HG03442 (cell line): ENCODE results near the gene SLC34A2.
"Not testable (repeated sequence)": the region's sequence is repeated elsewhere in the genome, so short reads cannot be mapped to it uniquely, and the experiment has no call there.

Source experiments
- ATAC-seq: cut with Tn5 transposase; IDR thresholded peaks from one replicate; pipeline ENCODE4 v1.9.1; 2021; ENCODE audit warnings: mild to moderate bottlenecking, moderate library complexity; ENCODE audit not compliant: unreplicated experiment

The SLC34A2 gene

GRCh38 chr4:25654971-25655963 lies at the start of gene SLC34A2:
TSS of gene SLC34A2 (plus strand) at chr4:25655851. CDS start at chr4:25662501, 6,650 bp downstream.
- ATAC-seq = no peak

GRCh38 chr4:25608644-25609043 lies 47.0 kb upstream of the SLC34A2 start:
- no peak for ATAC-seq

GRCh38 chr4:25609976-25610375 lies 45.7 kb upstream of the SLC34A2 start:
- no peak for ATAC-seq

GRCh38 chr4:25613613-25614012 lies 42.0 kb upstream of the SLC34A2 start:
- not testable (repeated sequence) for ATAC-seq

- ATAC-seq = no peak
These were observed 40.8 kb upstream of the SLC34A2 start for GRCh38 chr4:25614807-25615206.

GRCh38 chr4:25621027-25621930 lies 34.4 kb upstream of the SLC34A2 start:
- no peak for ATAC-seq

- no peak for ATAC-seq
These were observed 31.0 kb upstream of the SLC34A2 start for GRCh38 chr4:25624616-25625015.

- ATAC-seq = no peak
These were observed 27.2 kb upstream of the SLC34A2 start for GRCh38 chr4:25628451-25628850.

- ATAC-seq = no peak
These were observed 23.5 kb upstream of the SLC34A2 start for GRCh38 chr4:25632135-25632534.

- no peak for ATAC-seq
These were observed 22.1 kb upstream of the SLC34A2 start for GRCh38 chr4:25633541-25633940.

- no peak for ATAC-seq
These were observed 20.1 kb upstream of the SLC34A2 start for GRCh38 chr4:25635501-25635900.

GRCh38 chr4:25637581-25638220 lies 17.9 kb upstream of the SLC34A2 start:
- no peak for ATAC-seq

GRCh38 chr4:25638221-25638601 lies 17.4 kb upstream of the SLC34A2 start:
- no peak for ATAC-seq

- ATAC-seq = no peak
These were observed 16.8 kb upstream of the SLC34A2 start for GRCh38 chr4:25638806-25639205.

- ATAC-seq = no peak
These were observed 5.3 kb upstream of the SLC34A2 start for GRCh38 chr4:25650311-25650710.

GRCh38 chr4:25651682-25652081 lies 4.0 kb upstream of the SLC34A2 start:
- ATAC-seq = no peak

GRCh38 chr4:25654031-25654970 lies 1.4 kb upstream of the SLC34A2 start:
- no peak for ATAC-seq

- no peak for ATAC-seq
These were observed 380 bp downstream of the SLC34A2 start for GRCh38 chr4:25656031-25656430.

GRCh38 chr4:25658357-25658771 lies 2.7 kb downstream of the SLC34A2 start:
- no peak for ATAC-seq

- ATAC-seq = no peak
These were observed 3.1 kb downstream of the SLC34A2 start for GRCh38 chr4:25658777-25659176.
